ENCODE data around the gene BECN2. TPM values are rescaled to one million over a fixed set of nuclear protein-coding genes. Genes with fewer than 3 reads are reported as not detected.

Gene BECN2
- total RNA-seq, 2 donors from 2014 or later, result not detected

GRCh38 chr1:241926141-241926540, 31.4 kb upstream of the BECN2 start:
- intact Hi-C loops (cut with DNase I), result no loop called here
- TF ChIP-seq, protein P1, sequence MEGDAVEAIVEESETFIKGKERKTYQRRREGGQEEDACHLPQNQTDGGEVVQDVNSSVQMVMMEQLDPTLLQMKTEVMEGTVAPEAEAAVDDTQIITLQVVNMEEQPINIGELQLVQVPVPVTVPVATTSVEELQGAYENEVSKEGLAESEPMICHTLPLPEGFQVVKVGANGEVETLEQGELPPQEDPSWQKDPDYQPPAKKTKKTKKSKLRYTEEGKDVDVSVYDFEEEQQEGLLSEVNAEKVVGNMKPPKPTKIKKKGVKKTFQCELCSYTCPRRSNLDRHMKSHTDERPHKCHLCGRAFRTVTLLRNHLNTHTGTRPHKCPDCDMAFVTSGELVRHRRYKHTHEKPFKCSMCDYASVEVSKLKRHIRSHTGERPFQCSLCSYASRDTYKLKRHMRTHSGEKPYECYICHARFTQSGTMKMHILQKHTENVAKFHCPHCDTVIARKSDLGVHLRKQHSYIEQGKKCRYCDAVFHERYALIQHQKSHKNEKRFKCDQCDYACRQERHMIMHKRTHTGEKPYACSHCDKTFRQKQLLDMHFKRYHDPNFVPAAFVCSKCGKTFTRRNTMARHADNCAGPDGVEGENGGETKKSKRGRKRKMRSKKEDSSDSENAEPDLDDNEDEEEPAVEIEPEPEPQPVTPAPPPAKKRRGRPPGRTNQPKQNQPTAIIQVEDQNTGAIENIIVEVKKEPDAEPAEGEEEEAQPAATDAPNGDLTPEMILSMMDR (IDR thresholded peaks at IDR 0.05), result no peak
- Histone ChIP-seq H3K36me3 (no peaks in the 10 kb centered on the region), H3K27me3 (no peaks in the 10 kb centered on the region), H3K9ac (ENCODE audit: low read depth in 2 of 2, low read length in 2 of 2) (no peak overlapping the region), H3K4me1 (no peaks in the 10 kb centered on the region), H3K4me3 (no peak overlapping the region), H3K27ac (no peak overlapping the region), H3K9me3 (no peaks in the 10 kb centered on the region)
- no peak for DNase-seq

DNA sequence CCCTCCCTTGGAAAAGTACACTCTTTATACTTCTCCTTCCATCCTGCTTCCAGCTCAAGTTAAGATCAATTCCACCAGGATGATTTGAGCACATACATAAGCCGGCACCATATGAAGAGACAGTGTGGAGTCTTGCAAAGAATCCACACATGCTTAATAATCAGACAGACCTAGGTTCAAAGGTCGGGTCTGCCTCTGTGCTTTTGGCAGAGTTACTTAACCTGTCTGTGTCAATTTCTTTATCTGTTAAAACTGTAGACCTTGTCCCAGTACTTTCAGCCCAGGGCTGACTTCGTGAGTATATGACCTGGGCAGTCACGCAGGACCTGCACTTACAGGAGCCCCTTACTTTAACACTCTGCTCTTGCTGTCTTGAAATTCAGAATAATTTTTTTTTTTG, 30.2 kb upstream of the BECN2 start:
- DNase-seq, result no peak

GRCh38 chr1:241932845-241933244, 24.7 kb upstream of the BECN2 start:
- no peaks in the 10 kb centered on the region for H3K9me3 ChIP-seq
- H3K9ac ChIP-seq (ENCODE audit: low read depth in 2 of 2, low read length in 2 of 2), result no peak overlapping the region
- intact Hi-C loops (cut with DNase I), result no loop called here
- no peaks in the 10 kb centered on the region for H3K4me1 ChIP-seq
- H3K36me3 ChIP-seq, result no peaks in the 10 kb centered on the region
- H3K4me3 ChIP-seq, result no peak overlapping the region
- H3K27ac ChIP-seq, result no peak overlapping the region
- TF ChIP-seq, protein P1 (IDR thresholded peaks at IDR 0.05), result no peak
- no peak for DNase-seq
- H3K27me3 ChIP-seq, result no peaks in the 10 kb centered on the region

More for the DNA sequence above, 30.2 kb upstream of the BECN2 start:
- intact Hi-C loops (cut with DNase I), result no loop called here
- TF ChIP-seq, protein P1 (IDR thresholded peaks at IDR 0.05), result no peak
- no peaks in the 10 kb centered on the region for H3K9me3 ChIP-seq
- no peaks in the 10 kb centered on the region for H3K4me1 ChIP-seq
- H3K27me3 ChIP-seq, result no peaks in the 10 kb centered on the region
- no peak overlapping the region for H3K9ac ChIP-seq (ENCODE audit: low read depth in 2 of 2, low read length in 2 of 2)
- H3K36me3 ChIP-seq, result no peaks in the 10 kb centered on the region
- H3K27ac ChIP-seq, result no peak overlapping the region
- H3K4me3 ChIP-seq, result no peak overlapping the region

DNA sequence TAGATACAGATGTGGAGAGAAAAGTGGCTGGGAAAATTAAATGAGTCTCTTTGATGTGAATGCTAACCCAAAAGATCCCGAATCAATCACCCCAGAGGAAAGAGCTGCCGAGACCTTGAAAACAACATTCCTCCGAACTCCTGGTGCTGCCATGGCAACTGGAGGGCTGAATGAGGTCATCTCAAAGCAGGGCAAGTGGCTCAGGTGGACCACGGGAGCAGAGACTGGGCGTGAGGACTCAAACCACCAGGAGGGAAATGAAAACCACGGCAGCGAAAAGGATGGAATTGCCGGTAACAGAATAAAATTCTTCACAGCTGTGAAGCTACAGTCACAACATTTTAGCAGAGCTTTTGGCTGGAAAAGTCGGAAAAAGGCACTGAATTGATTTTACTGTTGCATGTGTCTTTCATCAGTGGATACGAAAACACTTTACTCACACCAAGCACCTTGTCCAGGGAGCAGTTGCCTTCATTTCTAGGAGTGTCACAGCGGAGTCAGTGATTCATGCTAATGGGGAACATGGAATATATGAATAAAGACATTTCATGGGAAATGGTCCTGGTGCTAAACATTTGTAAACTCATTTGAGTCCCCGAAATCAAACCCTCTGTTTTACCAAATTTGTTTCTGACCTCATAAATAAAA, 23.2 kb upstream of the BECN2 start:
- TF ChIP-seq, protein P1 (IDR thresholded peaks at IDR 0.05), result no peak
- H3K9ac ChIP-seq (ENCODE audit: low read depth in 2 of 2, low read length in 2 of 2), result no peak overlapping the region
- no peak overlapping the region for H3K27ac ChIP-seq
- no peak overlapping the region for H3K4me3 ChIP-seq
- no peaks in the 10 kb centered on the region for H3K36me3 ChIP-seq
- intact Hi-C loops (cut with DNase I), result no loop called here
- H3K27me3 ChIP-seq, result no peaks in the 10 kb centered on the region
- no peaks in the 10 kb centered on the region for H3K9me3 ChIP-seq
- no peaks in the 10 kb centered on the region for H3K4me1 ChIP-seq
- no peak for DNase-seq

- TF ChIP-seq, protein P1 (IDR thresholded peaks at IDR 0.05), result no peak
- Histone ChIP-seq H3K9ac (ENCODE audit: low read depth in 2 of 2, low read length in 2 of 2) (no peak overlapping the region), H3K27ac (no peak overlapping the region), H3K4me3 (no peak overlapping the region), H3K36me3 (no peaks in the 10 kb centered on the region), H3K9me3 (no peaks in the 10 kb centered on the region), H3K4me1 (no peaks in the 10 kb centered on the region), H3K27me3 (no peaks in the 10 kb centered on the region)
- intact Hi-C loops (cut with DNase I), result no loop called here
- no peak for DNase-seq
These were observed 22.7 kb upstream of the BECN2 start for GRCh38 chr1:241934866-241935265.

All from colonic mucosa (tissue), 4 donors.